ENCODE data around the gene ZNF688. TPM values are rescaled to one million over a fixed set of nuclear protein-coding genes. Genes with fewer than 3 reads are reported as not detected.

ZNF688 gene
- total RNA-seq, 1 experiment from 2014 or later = 5.5 TPM

GRCh38 chr16:30585022-30585399 lies 13.5 kb upstream of the ZNF688 start:
- Histone ChIP-seq H3K27me3 (ENCODE audit: low read length) (no peaks in the 10 kb centered on the region), H4K20me1 (ENCODE audit: low read length) (no peaks in the 10 kb centered on the region), H3K4me2 (ENCODE audit: low read length) (peak overlapping the region; percentile 99), H3K9me3 (ENCODE audit: low read length) (no peaks in the 10 kb centered on the region), H2AFZ (ENCODE audit: low read length) (peak overlapping the region; percentile 90), H3K4me3 (ENCODE audit: low read length) (peak overlapping the region; percentile 83), H3F3A (ENCODE audit: low read length, unreplicated experiment) (no peaks in the 10 kb centered on the region), H3K79me2 (ENCODE audit: low read length) (peaks cover 48% of the 10 kb centered on the region), H3K27ac (ENCODE audit: low read length) (peak overlapping the region; percentile 77), H3K4me1 (ENCODE audit: insufficient read depth, low read length) (peaks cover 13% of the 10 kb centered on the region; the same call in 1 of the 2 replicates), H3K36me3 (ENCODE audit: low read depth, low read length) (peaks cover 4% of the 10 kb centered on the region; the same call in 1 of the 2 replicates), H3K9ac (ENCODE audit: low read length) (peak overlapping the region; percentile 95), H3K9me2 (replicated peaks; ENCODE audit: low read length) (no peaks in the 10 kb centered on the region)
- CTCF ChIA-PET = interaction anchor here (0.6 kb wide), 1 partner anchor 155 kb away, joined by 3 read pairs; the partner anchor contains the start of gene DCTPP1
- POLR2A ChIA-PET (ENCODE audit: unreplicated experiment) = interaction anchor here (0.8 kb wide), 1 partner anchor 27 kb away, joined by 5 read pairs; the partner anchor contains the start of gene ZNF764
- TF ChIP-seq CTCF (conservative IDR thresholded peaks at IDR 0.05; ENCODE audit: low read depth, low read length) = no peak
- no peak for TF ChIP-seq EZH2phosphoT487 (IDR thresholded peaks at IDR 0.05; ENCODE audit: borderline replicate concordance, low read length)
- DNase-seq (peak; percentile 4), ATAC-seq (peak; percentile 7)
- BruUV-seq (replicated peaks) = TSS peak; percentile 58
- intact Hi-C loops (cut with micrococcal nuclease) = loop anchor here (1.0 kb wide), 1 partner anchor 27 kb away; the partner anchor contains the start of gene ZNF764

GRCh38 chr16:30582611-30583340 lies 11.3 kb upstream of the ZNF688 start:
- no peaks in the 10 kb centered on the region for H3K9me3 ChIP-seq (ENCODE audit: low read length)
- no peaks in the 10 kb centered on the region for H4K20me1 ChIP-seq (ENCODE audit: low read length)
- no peak overlapping the region for H3K27ac ChIP-seq (ENCODE audit: low read length)
- no peaks in the 10 kb centered on the region for H3K27me3 ChIP-seq (ENCODE audit: low read length)
- peaks cover 47% of the 10 kb centered on the region for H3K79me2 ChIP-seq (ENCODE audit: low read length)
- ChIA-PET POLR2A (ENCODE audit: unreplicated experiment) (no interaction called here), CTCF (no interaction called here)
- no peaks in the 10 kb centered on the region for H3F3A ChIP-seq (ENCODE audit: low read length, unreplicated experiment)
- ATAC-seq (no peak), DNase-seq (no peak)
- intact Hi-C loops (cut with micrococcal nuclease) = no loop called here
- H3K4me2 ChIP-seq (ENCODE audit: low read length) = no peak overlapping the region
- H3K9ac ChIP-seq (ENCODE audit: low read length) = no peak overlapping the region
- H3K9me2 ChIP-seq (replicated peaks; ENCODE audit: low read length) = no peaks in the 10 kb centered on the region
- peaks cover 6% of the 10 kb centered on the region; the same call in 1 of the 2 replicates for H3K36me3 ChIP-seq (ENCODE audit: low read depth, low read length)
- H3K4me1 ChIP-seq (ENCODE audit: insufficient read depth, low read length) = peaks cover 13% of the 10 kb centered on the region; the same call in 1 of the 2 replicates
- no peak for TF ChIP-seq EZH2phosphoT487 (IDR thresholded peaks at IDR 0.05; ENCODE audit: borderline replicate concordance, low read length)
- TF ChIP-seq CTCF (conservative IDR thresholded peaks at IDR 0.05; ENCODE audit: low read depth, low read length) = no peak
- no peak for TF ChIP-seq EZH2 (IDR thresholded peaks at IDR 0.05; ENCODE audit: low read length, unreplicated experiment)
- no TSS peak for BruUV-seq (replicated peaks)
- no peak overlapping the region for H2AFZ ChIP-seq (ENCODE audit: low read length)
- no peak overlapping the region for H3K4me3 ChIP-seq (ENCODE audit: low read length)

- Histone ChIP-seq H3K9me2 (replicated peaks; ENCODE audit: low read length) (no peaks in the 10 kb centered on the region), H3K4me3 (ENCODE audit: low read length) (no peak overlapping the region), H4K20me1 (ENCODE audit: low read length) (no peaks in the 10 kb centered on the region), H3K36me3 (ENCODE audit: low read depth, low read length) (peaks cover 6% of the 10 kb centered on the region; the same call in 1 of the 2 replicates), H3K79me2 (ENCODE audit: low read length) (peaks cover 35% of the 10 kb centered on the region), H3K9me3 (ENCODE audit: low read length) (no peaks in the 10 kb centered on the region), H3K27ac (ENCODE audit: low read length) (no peak overlapping the region), H3K27me3 (ENCODE audit: low read length) (no peaks in the 10 kb centered on the region), H2AFZ (ENCODE audit: low read length) (no peak overlapping the region), H3F3A (ENCODE audit: low read length, unreplicated experiment) (no peaks in the 10 kb centered on the region), H3K4me2 (ENCODE audit: low read length) (no peak overlapping the region), H3K4me1 (ENCODE audit: insufficient read depth, low read length) (peaks cover 9% of the 10 kb centered on the region; the same call in 1 of the 2 replicates), H3K9ac (ENCODE audit: low read length) (no peak overlapping the region)
- DNase-seq (no peak), ATAC-seq (no peak)
- POLR2A ChIA-PET (ENCODE audit: unreplicated experiment) = no interaction called here
- no TSS peak for BruUV-seq (replicated peaks)
- CTCF ChIA-PET = no interaction called here
- no peak for TF ChIP-seq CTCF (conservative IDR thresholded peaks at IDR 0.05; ENCODE audit: low read depth, low read length)
- intact Hi-C loops (cut with micrococcal nuclease) = no loop called here
These were observed 9.9 kb upstream of the ZNF688 start for GRCh38 chr16:30581457-30581856.
